C4-2B (cell line): Measurements from ENCODE around the gene LPA.
"Not testable (repeated sequence)": the region's sequence is repeated elsewhere in the genome, so short reads cannot be mapped to it uniquely, and the experiment has no call there.

Experiments used
- H3K27ac ChIP-seq: fragments of 450-650 bp; 2 replicates; pipeline ENCODE4 v1.5.1; 2017
- ZFX ChIP-seq: fragments of 450-650 bp; IDR thresholded peaks from 2 replicates; pipeline ENCODE4 v1.6.1; 2017
- TF ChIP-seq, protein P1 (sequence below): fragments of 450-650 bp; conservative IDR thresholded peaks from 2 replicates; pipeline ENCODE4 v1.5.1; 2017; ENCODE audit warnings: mild to moderate bottlenecking

Gene LPA

DNA sequence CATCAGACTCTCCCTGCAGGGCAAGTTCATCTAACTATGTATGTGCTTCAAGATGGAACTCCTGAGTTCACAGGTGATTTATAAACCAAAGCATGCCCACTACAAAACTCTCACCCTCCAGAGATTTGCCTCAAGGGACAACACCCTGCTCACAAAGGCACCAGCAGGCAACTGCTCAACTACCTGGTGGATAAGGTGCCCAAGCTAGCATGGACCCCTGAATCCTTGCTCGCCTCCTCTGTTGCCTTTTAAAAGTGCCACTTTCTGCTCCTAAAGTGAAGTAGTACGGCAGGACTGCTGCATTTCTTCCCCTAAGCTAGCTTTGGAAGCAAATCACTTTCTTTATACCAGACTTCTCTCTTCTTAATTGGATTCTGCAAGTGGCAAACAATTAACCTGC is 1.2 kb downstream of the LPA start:
- TF ChIP-seq, protein P1, sequence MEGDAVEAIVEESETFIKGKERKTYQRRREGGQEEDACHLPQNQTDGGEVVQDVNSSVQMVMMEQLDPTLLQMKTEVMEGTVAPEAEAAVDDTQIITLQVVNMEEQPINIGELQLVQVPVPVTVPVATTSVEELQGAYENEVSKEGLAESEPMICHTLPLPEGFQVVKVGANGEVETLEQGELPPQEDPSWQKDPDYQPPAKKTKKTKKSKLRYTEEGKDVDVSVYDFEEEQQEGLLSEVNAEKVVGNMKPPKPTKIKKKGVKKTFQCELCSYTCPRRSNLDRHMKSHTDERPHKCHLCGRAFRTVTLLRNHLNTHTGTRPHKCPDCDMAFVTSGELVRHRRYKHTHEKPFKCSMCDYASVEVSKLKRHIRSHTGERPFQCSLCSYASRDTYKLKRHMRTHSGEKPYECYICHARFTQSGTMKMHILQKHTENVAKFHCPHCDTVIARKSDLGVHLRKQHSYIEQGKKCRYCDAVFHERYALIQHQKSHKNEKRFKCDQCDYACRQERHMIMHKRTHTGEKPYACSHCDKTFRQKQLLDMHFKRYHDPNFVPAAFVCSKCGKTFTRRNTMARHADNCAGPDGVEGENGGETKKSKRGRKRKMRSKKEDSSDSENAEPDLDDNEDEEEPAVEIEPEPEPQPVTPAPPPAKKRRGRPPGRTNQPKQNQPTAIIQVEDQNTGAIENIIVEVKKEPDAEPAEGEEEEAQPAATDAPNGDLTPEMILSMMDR = no peak
- no peak for TF ChIP-seq ZFX
- no peak overlapping the region for H3K27ac ChIP-seq

DNA sequence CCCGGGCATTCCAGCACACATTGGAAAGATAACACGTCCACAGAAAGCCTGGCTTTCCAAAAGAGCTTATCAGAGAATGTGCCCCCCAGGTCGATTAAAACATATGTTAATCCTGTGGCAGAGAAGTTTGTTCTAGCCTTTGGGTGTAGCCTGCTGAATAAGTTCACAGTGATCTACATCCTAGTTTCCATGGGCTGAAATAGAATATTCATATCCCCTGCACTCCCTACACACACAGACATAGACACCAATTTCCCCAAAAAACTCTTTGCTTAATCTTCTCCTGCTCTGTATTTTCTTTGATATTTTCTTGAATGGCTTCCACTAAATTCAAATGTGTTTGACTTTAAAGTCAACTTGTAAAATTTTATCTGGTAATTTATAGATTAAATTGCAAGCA is 1.6 kb downstream of the LPA start:
- no peak for TF ChIP-seq ZFX
- TF ChIP-seq, protein P1 = no peak
- no peak overlapping the region for H3K27ac ChIP-seq

DNA sequence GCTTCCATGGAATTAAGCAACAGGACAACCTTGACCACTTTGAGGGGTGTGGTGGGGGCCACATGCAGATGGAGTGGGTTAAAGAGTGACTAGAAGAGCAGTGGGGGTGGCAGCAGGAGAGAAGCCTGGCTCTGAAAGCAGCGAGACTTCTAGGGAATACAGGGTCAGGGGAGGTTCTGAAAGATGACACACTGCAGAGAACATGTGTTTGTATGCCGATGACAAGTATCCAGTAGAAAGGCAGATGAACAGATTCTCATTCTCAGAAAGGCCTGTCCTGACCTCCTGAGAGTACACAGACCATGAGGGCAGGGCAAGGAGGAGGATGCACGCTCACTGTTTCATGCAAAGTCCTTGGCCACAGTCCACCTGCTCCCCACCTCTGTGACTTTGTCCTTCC is 2.9 kb downstream of the LPA start:
- H3K27ac ChIP-seq = no peak overlapping the region
- TF ChIP-seq, protein P1 = no peak
- TF ChIP-seq ZFX = no peak

DNA sequence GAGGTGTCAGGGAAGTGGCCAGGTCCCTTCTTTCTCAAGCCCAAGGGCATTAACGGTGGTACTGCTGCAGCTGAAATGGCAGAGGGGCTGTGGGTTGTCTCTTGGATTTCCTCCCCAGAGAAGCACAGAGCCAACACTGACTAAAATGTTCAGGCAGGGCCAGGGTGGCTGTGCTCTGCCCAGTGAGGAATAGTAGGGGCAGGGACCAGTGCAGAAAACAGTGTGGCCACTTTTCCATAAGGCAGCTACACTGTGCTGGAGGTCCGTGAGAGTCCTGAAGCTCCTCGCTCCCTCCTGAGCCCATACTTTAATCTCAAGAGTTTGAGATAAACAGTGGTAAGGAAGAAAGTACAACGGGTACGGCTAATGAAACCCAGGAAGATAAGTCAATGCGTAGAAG is 4.5 kb downstream of the LPA start:
- TF ChIP-seq ZFX = no peak
- TF ChIP-seq, protein P1 = no peak
- H3K27ac ChIP-seq = no peak overlapping the region

DNA sequence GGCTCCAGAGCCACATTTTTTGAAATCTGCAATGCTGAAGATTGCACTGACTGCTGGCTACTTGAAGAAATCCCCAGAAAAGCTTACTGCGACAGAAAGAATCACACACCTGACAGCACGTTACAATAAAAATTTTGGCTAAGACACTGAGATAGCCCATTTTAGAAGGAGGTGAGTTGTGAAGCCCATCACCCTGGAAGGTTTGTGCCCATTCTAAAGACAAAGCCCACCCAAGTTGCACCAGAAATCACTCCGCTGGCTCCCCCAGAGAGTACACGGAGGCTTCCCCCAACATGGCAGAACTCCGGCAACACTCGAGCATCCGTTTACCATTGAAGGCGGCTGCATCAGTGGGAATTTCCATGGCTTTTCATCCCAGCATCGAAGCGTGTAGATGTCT is 29.4 kb downstream of the LPA start:
- no peak overlapping the region for H3K27ac ChIP-seq
- TF ChIP-seq ZFX = no peak
- TF ChIP-seq, protein P1 = no peak

DNA sequence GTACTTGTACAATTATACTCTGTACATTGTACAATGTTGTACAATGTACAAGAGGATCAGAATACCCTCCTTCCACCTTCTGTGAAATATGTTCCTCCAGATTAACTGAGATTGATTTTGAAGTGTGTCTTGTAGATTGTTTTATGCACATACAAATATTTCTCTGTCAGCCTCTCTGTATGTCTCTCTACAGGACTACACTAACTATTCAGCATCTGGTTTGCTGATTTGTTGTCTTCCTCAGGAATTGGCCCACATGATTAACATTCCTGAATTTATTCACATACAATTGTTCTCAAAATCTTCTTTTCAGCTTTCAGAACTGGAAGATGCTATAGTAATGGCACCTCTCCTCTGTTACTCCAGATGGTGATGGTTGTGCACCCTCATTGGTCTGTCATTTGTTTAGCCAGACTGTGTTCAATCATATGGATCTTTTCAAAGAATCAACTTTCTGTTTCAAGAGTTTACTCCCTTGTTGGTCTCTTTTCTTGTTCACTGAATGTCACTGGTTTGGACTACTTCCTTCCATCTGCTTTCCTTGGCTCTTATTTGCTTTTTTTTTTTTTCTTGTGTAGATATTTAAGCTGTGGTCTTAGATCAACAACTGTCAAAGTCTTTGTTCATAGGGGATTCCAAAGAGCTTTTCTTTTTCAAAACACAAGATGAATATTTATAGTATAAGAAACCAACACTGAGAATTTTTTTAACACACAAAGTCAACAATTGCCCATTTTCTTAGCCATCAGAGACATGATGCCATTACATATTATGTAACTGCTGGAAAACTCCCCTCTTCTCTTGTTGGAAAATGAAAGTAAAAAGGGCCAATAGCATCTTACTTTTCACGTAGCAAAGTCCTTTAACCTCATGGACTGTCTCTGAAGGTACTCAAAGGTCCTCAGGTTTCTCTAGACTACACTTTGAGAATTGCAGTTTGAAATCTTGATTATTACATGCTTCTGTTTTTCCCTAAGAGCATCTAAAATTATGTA is 67.9 kb downstream of the LPA start:
- TF ChIP-seq, protein P1 = no peak
- TF ChIP-seq ZFX = no peak
- H3K27ac ChIP-seq = no peak overlapping the region

DNA sequence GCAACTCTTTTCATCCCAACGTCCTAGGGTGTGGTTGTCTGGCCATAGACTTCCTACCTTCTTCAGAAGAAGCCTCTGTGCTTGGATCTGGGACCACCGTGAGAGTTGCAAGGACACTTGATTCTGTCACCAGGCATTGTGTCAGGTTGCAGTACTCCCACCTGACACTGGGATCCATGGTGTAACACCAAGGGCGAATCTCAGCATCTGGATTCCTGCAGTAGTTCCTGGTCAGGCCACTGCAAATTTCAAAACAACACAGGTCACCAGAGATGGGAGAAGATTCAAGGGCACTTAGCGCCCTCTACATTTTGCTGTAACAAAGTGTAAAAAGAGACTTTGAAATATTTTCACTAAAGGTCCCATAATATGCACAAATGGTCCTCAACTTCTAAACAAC is 68.8 kb downstream of the LPA start:
- not testable (repeated sequence) for H3K27ac ChIP-seq

DNA sequence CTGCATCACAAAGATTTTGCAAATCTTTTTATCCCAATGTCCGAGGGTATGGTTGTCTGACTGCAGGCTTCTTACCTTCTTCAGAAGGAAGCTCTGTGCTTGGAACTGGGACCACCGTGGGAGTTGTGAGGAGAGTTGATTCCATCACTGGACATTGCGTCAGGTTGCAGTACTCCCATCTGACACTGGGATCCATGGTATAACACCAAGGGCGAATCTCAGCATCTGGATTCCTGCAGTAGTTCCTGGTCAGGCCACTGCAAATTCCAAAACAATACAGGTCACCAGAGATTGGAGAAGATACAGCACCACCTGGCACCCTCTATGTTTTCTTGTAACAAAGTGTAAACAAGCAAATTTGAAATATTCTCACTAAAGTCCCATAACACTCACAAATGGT is 77.7 kb downstream of the LPA start:
- TF ChIP-seq ZFX = no peak
- H3K27ac ChIP-seq = no peak overlapping the region
